T-helper 22 cell (primary cell): Measurements from ENCODE around the gene RPL36A.

Experiments used
- DNase-seq: peaks from one replicate; pipeline ENCODE4 v3.0.0-alpha.2; 2020; ENCODE audit warnings: low read depth

The RPL36A gene

DNA sequence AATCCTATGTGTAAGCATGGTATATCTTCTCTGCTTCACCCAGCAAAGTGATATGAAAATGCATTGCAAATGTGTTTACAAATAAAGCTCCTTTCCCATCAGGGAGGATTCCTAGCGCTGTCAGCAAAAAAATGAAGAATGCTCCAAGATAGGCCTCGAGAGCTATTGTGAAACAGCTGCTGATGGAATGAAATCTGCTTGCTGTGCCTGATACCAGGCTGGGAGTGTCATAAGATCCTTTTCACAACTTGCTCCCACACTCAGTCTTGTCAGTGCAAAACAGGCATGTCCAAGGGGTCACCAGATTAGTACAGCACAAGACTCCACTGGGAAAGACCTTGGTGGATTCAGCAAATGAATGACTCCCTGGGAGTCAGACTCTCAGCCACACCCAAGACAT is 51.3 kb downstream of the RPL36A start:
- DNase-seq: no peak
